HepG2 (cell line): ENCODE results near the gene ERVMER34-1. TPM values are rescaled to one million over a fixed set of nuclear protein-coding genes. Genes with fewer than 3 reads are reported as not detected.
A peak's percentile ranks its signal among the peaks of the same experiment; 100 is the strongest.

ENCODE experiments used
- GMEB1 ChIP-seq: sonication (generic); formaldehyde crosslinking; IDR thresholded peaks from 2 replicates; pipeline ENCODE4 v1.5.1; 2020; ENCODE audit warnings: missing genetic modification reagents, mild to moderate bottlenecking, borderline replicate concordance
- HDAC1 ChIP-seq: sonication (generic); formaldehyde crosslinking; IDR thresholded peaks from 2 replicates; pipeline ENCODE4 v1.5.1; 2020; ENCODE audit warnings: mild to moderate bottlenecking, missing genetic modification reagents
- MYNN ChIP-seq: sonication (generic); formaldehyde crosslinking; IDR thresholded peaks from 2 replicates; pipeline ENCODE4 v1.4.0; 2020; ENCODE audit warnings: mild to moderate bottlenecking, low read depth, missing genetic modification reagents
- ZBTB20 ChIP-seq: sonication (generic); formaldehyde crosslinking; IDR thresholded peaks from 2 replicates; pipeline ENCODE4 v1.8.1; 2023; ENCODE audit warnings: missing genetic modification reagents, low read depth, mild to moderate bottlenecking, borderline replicate concordance
- ZBTB3 ChIP-seq: sonication (generic); formaldehyde crosslinking; IDR thresholded peaks from 2 replicates; pipeline ENCODE4 v1.4.0; 2020; ENCODE audit warnings: low read depth, mild to moderate bottlenecking, moderate library complexity, missing genetic modification reagents, borderline replicate concordance
- ZFP62 ChIP-seq: sonication (generic); formaldehyde crosslinking; IDR thresholded peaks from 2 replicates; pipeline ENCODE4 v1.4.0; 2020; ENCODE audit warnings: missing genetic modification reagents
- ZNF33B ChIP-seq: sonication (generic); formaldehyde crosslinking; IDR thresholded peaks from 2 replicates; pipeline ENCODE4 v1.5.1; 2020; ENCODE audit warnings: mild to moderate bottlenecking, missing genetic modification reagents
- ZNF501 ChIP-seq: sonication (generic); formaldehyde crosslinking; IDR thresholded peaks from 2 replicates; pipeline ENCODE4 v1.5.1; 2020; ENCODE audit warnings: mild to moderate bottlenecking, moderate library complexity, missing genetic modification reagents
- polyA plus RNA-seq, 8 experiments: library from polyadenylated mRNA; depleted of rRNA in 3 of 8; stranded (reverse) in 7 of 8; unstranded in 1 of 8; fragments of >200 nt; fragmentation: Illumina TruSeq in 4 of 8; extraction: Trizol in 4 of 8; gene quantifications; 2 replicates each; pipeline versions ENCODE4 v1.2.1 to v1.2.3, GENCODE V29; 2011 to 2016; ENCODE audit warnings: low read depth in 4 of 8, missing spikeins in 1 of 8, mixed read lengths in 1 of 8; ENCODE audit not compliant: insufficient read depth in 1 of 8
- total RNA-seq, 5 experiments: library from RNA; depleted of rRNA; stranded (reverse); fragments of >200 nt; fragmentation: Illumina TruSeq; extraction: Trizol; gene quantifications; 2 replicates each; pipeline ENCODE4 v1.2.3, GENCODE V29; 2016; ENCODE audit warnings: low read depth in 1 of 5
- TF ChIP-seq, protein P1 (sequence below): sonication (generic); formaldehyde crosslinking; IDR thresholded peaks from 2 replicates; pipeline ENCODE4 v1.4.0; 2020; ENCODE audit warnings: missing genetic modification reagents, borderline replicate concordance
- TF ChIP-seq, protein P2 (sequence below): IDR thresholded peaks from 2 replicates; pipeline ENCODE4 v1.6.1; 2012; ENCODE audit warnings: low read depth, low read length, improper control_type of control experiment
- TF ChIP-seq, protein P3 (sequence below): IDR thresholded peaks from 2 replicates; pipeline ENCODE4 v1.6.1; 2016
- TF ChIP-seq, protein P4 (sequence below): sonication (generic); formaldehyde crosslinking; IDR thresholded peaks from 2 replicates; pipeline ENCODE4 v1.5.0; 2020; ENCODE audit warnings: mild to moderate bottlenecking, missing genetic modification reagents, borderline replicate concordance

Gene ERVMER34-1
- total and polyA plus RNA-seq, 2 of the 13 experiments (the other 11 are each of a cell fraction or from before 2014, with no cell fraction given), result 0.04 to 0.35 TPM

DNA sequence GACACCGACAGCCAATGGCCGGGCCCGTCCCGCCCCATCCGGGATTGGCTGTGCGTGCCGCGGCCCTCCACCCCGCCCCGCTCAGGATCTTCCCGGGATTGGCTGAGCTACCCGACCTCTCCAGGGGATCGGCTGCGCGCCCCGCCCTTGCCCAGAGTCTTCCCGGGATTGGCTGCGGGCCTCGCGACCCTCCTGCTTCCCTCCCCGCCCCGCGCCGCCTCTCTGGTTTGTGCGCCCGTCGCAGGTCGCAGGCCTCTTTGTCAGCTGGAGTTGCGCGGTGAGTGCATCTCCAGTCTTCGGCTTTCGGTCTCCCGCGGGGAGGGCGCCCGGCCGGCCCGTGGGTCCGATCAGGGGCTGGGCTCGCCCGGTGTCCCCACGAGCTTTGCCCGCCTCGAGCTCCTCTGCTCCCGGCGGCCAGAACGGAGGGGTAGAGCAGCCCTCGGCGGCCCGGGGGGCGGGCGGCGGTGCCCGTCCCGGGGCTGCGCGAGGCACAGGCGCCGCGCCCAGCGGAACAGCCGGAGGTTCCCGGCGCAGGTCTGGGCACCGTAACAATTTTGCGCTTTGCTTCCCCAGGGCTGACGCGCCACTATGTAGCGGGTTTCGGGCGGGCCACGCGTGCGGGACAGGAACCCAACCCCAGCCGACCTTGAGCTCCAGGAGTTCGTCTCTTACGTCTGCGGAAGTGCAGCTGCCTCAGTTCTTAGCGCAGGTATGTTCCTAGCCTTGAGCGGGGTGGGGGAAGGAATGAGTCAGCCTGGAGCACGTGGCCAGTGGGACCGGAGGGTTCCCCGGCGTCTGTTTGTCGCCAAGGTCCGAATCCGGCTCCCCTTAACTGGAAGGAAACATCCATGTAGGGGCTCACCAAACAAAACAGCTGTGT lies 38.7 kb downstream of the ERVMER34-1 start (continued):
- TF ChIP-seq, protein P1, sequence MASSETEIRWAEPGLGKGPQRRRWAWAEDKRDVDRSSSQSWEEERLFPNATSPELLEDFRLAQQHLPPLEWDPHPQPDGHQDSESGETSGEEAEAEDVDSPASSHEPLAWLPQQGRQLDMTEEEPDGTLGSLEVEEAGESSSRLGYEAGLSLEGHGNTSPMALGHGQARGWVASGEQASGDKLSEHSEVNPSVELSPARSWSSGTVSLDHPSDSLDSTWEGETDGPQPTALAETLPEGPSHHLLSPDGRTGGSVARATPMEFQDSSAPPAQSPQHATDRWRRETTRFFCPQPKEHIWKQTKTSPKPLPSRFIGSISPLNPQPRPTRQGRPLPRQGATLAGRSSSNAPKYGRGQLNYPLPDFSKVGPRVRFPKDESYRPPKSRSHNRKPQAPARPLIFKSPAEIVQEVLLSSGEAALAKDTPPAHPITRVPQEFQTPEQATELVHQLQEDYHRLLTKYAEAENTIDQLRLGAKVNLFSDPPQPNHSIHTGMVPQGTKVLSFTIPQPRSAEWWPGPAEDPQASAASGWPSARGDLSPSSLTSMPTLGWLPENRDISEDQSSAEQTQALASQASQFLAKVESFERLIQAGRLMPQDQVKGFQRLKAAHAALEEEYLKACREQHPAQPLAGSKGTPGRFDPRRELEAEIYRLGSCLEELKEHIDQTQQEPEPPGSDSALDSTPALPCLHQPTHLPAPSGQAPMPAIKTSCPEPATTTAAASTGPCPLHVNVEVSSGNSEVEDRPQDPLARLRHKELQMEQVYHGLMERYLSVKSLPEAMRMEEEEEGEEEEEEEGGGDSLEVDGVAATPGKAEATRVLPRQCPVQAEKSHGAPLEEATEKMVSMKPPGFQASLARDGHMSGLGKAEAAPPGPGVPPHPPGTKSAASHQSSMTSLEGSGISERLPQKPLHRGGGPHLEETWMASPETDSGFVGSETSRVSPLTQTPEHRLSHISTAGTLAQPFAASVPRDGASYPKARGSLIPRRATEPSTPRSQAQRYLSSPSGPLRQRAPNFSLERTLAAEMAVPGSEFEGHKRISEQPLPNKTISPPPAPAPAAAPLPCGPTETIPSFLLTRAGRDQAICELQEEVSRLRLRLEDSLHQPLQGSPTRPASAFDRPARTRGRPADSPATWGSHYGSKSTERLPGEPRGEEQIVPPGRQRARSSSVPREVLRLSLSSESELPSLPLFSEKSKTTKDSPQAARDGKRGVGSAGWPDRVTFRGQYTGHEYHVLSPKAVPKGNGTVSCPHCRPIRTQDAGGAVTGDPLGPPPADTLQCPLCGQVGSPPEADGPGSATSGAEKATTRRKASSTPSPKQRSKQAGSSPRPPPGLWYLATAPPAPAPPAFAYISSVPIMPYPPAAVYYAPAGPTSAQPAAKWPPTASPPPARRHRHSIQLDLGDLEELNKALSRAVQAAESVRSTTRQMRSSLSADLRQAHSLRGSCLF (CRISPR knock-in tag), result no peak
- TF ChIP-seq, protein P2, sequence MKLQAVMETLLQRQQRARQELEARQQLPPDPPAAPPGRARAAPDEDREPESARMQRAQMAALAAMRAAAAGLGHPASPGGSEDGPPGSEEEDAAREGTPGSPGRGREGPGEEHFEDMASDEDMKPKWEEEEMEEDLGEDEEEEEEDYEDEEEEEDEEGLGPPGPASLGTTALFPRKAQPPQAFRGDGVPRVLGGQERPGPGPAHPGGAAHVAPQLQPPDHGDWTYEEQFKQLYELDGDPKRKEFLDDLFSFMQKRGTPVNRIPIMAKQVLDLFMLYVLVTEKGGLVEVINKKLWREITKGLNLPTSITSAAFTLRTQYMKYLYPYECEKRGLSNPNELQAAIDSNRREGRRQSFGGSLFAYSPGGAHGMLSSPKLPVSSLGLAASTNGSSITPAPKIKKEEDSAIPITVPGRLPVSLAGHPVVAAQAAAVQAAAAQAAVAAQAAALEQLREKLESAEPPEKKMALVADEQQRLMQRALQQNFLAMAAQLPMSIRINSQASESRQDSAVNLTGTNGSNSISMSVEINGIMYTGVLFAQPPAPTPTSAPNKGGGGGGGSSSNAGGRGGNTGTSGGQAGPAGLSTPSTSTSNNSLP, result no peak
- TF ChIP-seq ZBTB20 (CRISPR knock-in tag), result no peak; the same call in 1 of the 2 replicates
- TF ChIP-seq, protein P3, sequence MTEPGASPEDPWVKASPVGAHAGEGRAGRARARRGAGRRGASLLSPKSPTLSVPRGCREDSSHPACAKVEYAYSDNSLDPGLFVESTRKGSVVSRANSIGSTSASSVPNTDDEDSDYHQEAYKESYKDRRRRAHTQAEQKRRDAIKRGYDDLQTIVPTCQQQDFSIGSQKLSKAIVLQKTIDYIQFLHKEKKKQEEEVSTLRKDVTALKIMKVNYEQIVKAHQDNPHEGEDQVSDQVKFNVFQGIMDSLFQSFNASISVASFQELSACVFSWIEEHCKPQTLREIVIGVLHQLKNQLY, result peak; percentile 68; the same call in 1 of the 2 replicates
- TF ChIP-seq ZBTB3 (CRISPR knock-in tag), result peak; percentile 70
- TF ChIP-seq, protein P4, sequence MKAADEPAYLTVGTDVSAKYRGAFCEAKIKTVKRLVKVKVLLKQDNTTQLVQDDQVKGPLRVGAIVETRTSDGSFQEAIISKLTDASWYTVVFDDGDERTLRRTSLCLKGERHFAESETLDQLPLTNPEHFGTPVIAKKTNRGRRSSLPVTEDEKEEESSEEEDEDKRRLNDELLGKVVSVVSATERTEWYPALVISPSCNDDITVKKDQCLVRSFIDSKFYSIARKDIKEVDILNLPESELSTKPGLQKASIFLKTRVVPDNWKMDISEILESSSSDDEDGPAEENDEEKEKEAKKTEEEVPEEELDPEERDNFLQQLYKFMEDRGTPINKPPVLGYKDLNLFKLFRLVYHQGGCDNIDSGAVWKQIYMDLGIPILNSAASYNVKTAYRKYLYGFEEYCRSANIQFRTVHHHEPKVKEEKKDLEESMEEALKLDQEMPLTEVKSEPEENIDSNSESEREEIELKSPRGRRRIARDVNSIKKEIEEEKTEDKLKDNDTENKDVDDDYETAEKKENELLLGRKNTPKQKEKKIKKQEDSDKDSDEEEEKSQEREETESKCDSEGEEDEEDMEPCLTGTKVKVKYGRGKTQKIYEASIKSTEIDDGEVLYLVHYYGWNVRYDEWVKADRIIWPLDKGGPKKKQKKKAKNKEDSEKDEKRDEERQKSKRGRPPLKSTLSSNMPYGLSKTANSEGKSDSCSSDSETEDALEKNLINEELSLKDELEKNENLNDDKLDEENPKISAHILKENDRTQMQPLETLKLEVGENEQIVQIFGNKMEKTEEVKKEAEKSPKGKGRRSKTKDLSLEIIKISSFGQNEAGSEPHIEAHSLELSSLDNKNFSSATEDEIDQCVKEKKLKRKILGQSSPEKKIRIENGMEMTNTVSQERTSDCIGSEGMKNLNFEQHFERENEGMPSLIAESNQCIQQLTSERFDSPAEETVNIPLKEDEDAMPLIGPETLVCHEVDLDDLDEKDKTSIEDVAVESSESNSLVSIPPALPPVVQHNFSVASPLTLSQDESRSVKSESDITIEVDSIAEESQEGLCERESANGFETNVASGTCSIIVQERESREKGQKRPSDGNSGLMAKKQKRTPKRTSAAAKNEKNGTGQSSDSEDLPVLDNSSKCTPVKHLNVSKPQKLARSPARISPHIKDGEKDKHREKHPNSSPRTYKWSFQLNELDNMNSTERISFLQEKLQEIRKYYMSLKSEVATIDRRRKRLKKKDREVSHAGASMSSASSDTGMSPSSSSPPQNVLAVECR (CRISPR knock-in tag), result peak; percentile 85; the same call in 1 of the 2 replicates
- no peak for TF ChIP-seq ZFP62
- TF ChIP-seq GMEB1 (CRISPR knock-in tag), result peak; percentile 89; the same call in 1 of the 2 replicates
- TF ChIP-seq MYNN (CRISPR knock-in tag), result no peak
- TF ChIP-seq ZNF33B, result peak; percentile 85; the same call in 1 of the 2 replicates
- TF ChIP-seq ZNF501 (CRISPR knock-in tag), result peak; percentile 80
- TF ChIP-seq HDAC1, result peak; percentile 89
